HepG2 (cell line): Measurements from ENCODE around the gene NKD1. TPM values are rescaled to one million over a fixed set of nuclear protein-coding genes. Genes with fewer than 3 reads are reported as not detected.

Experiments used
- GZF1 ChIP-seq: sonication (generic); formaldehyde crosslinking; IDR thresholded peaks from 2 replicates; pipeline ENCODE4 v1.5.1; 2020; ENCODE audit warnings: mild to moderate bottlenecking, missing genetic modification reagents
- MAFK ChIP-seq, 2 experiments: IDR thresholded peaks in 1 of 2; conservative IDR thresholded peaks in 1 of 2; 2 replicates each; pipeline ENCODE4 v1.6.1; 2011; ENCODE audit warnings: improper control_type of control experiment in 2 of 2, low read length in 2 of 2
- PCBP2 ChIP-seq: fragments of 200-400 bp; formaldehyde crosslinking; optimal IDR thresholded peaks from 2 replicates; pipeline ENCODE3; 2018; ENCODE audit warnings: low read length, low read depth; ENCODE audit not compliant: poor library complexity, severe bottlenecking
- RBM22 ChIP-seq: fragments of 200-400 bp; formaldehyde crosslinking; optimal IDR thresholded peaks from 2 replicates; pipeline ENCODE3; 2017; ENCODE audit warnings: mild to moderate bottlenecking, low read length, moderate library complexity
- RFXANK ChIP-seq: IDR thresholded peaks from 2 replicates; pipeline ENCODE4 v1.6.1; 2016
- TARDBP ChIP-seq: sonication (generic); formaldehyde crosslinking; IDR thresholded peaks from 2 replicates; pipeline ENCODE4 v1.8.0; 2022; ENCODE audit warnings: mild to moderate bottlenecking, missing genetic modification reagents
- ZNF317 ChIP-seq: sonication (generic); formaldehyde crosslinking; IDR thresholded peaks from 2 replicates; pipeline ENCODE4 v1.5.0; 2020; ENCODE audit warnings: mild to moderate bottlenecking, missing genetic modification reagents
- polyA plus RNA-seq, 8 experiments: library from polyadenylated mRNA; depleted of rRNA in 3 of 8; stranded (reverse) in 7 of 8; unstranded in 1 of 8; fragments of >200 nt; fragmentation: Illumina TruSeq in 4 of 8; extraction: Trizol in 4 of 8; gene quantifications; 2 replicates each; pipeline versions ENCODE4 v1.2.1 to v1.2.3, GENCODE V29; 2011 to 2016; ENCODE audit warnings: low read depth in 4 of 8, missing spikeins in 1 of 8, mixed read lengths in 1 of 8; ENCODE audit not compliant: insufficient read depth in 1 of 8
- total RNA-seq, 5 experiments: library from RNA; depleted of rRNA; stranded (reverse); fragments of >200 nt; fragmentation: Illumina TruSeq; extraction: Trizol; gene quantifications; 2 replicates each; pipeline ENCODE4 v1.2.3, GENCODE V29; 2016; ENCODE audit warnings: low read depth in 1 of 5
- TF ChIP-seq, protein P1 (sequence below): sonication (generic); formaldehyde crosslinking; IDR thresholded peaks from 2 replicates; pipeline ENCODE4 v1.5.1; 2020; ENCODE audit warnings: mild to moderate bottlenecking, missing genetic modification reagents, moderate library complexity
- TF ChIP-seq, protein P2 (sequence below): sonication (generic); formaldehyde crosslinking; IDR thresholded peaks from 2 replicates; pipeline ENCODE4 v1.4.0; 2020; ENCODE audit warnings: missing genetic modification reagents

Gene NKD1
- total and polyA plus RNA-seq, 2 of the 13 experiments (the other 11 are each of a cell fraction or from before 2014, with no cell fraction given): 70.4 to 121 TPM

DNA sequence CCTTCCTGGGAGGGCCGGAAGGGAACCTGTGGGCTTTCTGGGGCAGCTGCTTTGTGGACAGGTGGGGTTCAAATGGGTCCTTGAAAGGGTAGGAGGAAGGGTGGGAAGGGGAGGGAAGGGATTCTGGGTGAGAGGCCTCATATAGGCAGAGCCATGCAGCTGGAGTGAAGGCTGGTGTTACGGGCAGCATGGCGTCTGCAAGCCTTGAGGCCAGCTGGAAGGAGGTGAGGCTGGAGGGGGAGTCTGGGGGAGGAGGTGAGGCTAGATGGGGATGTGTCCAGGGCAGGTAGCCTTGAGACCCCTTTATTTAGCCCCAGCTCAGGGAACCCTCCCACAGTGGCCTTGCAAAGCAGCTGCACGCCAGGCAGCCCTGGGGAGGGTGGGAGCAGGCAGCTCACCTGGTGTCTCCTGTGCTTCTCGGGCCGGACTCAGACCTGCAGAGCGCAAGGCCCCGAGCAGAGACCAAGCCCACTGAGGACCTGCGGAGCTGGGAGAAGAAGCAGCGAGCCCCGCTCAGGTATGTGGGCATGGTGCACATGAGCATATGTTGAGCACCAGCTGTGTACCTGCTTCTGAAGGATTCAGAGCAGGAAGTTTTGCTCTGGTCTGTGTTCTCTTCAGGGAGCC is 82.3 kb downstream of the NKD1 start (continued):
- TF ChIP-seq, protein P1, sequence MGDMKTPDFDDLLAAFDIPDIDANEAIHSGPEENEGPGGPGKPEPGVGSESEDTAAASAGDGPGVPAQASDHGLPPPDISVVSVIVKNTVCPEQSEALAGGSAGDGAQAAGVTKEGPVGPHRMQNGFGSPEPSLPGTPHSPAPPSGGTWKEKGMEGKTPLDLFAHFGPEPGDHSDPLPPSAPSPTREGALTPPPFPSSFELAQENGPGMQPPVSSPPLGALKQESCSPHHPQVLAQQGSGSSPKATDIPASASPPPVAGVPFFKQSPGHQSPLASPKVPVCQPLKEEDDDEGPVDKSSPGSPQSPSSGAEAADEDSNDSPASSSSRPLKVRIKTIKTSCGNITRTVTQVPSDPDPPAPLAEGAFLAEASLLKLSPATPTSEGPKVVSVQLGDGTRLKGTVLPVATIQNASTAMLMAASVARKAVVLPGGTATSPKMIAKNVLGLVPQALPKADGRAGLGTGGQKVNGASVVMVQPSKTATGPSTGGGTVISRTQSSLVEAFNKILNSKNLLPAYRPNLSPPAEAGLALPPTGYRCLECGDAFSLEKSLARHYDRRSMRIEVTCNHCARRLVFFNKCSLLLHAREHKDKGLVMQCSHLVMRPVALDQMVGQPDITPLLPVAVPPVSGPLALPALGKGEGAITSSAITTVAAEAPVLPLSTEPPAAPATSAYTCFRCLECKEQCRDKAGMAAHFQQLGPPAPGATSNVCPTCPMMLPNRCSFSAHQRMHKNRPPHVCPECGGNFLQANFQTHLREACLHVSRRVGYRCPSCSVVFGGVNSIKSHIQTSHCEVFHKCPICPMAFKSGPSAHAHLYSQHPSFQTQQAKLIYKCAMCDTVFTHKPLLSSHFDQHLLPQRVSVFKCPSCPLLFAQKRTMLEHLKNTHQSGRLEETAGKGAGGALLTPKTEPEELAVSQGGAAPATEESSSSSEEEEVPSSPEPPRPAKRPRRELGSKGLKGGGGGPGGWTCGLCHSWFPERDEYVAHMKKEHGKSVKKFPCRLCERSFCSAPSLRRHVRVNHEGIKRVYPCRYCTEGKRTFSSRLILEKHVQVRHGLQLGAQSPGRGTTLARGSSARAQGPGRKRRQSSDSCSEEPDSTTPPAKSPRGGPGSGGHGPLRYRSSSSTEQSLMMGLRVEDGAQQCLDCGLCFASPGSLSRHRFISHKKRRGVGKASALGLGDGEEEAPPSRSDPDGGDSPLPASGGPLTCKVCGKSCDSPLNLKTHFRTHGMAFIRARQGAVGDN (CRISPR knock-in tag): peak; percentile 23; the same call in 1 of the 2 replicates
- TF ChIP-seq RFXANK (CRISPR knock-in tag) (no peak), TARDBP (CRISPR knock-in tag) (0 out of 2 replicates have a peak, but pooled peaks have one; percentile 30), RBM22 (peak; percentile 97), MAFK (conservative IDR thresholded peaks at IDR 0.05 in 1 of 2, IDR thresholded peaks at IDR 0.05 in 1 of 2; ENCODE audit: low read length in 2 of 2) (no peak), GZF1 (CRISPR knock-in tag) (no peak), PCBP2 (peak; percentile 20), ZNF317 (CRISPR knock-in tag) (no peak)
- TF ChIP-seq, protein P2, sequence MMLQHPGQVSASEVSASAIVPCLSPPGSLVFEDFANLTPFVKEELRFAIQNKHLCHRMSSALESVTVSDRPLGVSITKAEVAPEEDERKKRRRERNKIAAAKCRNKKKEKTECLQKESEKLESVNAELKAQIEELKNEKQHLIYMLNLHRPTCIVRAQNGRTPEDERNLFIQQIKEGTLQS (CRISPR knock-in tag): no peak
